ENCODE results near the gene TMEM53.

Gene TMEM53

DNA sequence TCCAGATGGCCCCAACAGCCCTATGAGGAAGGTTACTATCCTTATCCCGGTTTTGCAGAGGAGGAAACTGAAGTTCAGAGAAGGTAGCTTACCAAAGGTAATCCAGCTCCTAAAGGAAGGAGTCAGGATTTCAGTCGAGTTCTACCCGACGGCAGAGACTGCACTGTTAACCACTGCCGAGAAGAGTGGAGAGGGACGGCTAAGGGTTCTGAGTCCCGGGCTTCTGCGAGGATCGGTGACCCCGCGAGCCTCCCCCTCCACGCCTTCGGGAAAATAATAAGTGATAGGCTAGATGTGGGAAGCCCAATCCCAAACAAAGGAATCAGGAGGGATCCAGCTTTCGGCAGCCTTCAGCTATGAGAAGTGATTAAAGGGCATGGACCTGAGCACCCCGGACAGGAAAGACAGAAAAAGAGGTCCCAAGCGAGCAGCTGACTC is 587 bp downstream of the TMEM53 start:
- H3K27me3 ChIP-seq (ENCODE audit: insufficient read depth, low read length, poor library complexity): peaks cover 3% of the 10 kb centered on the region
- H3K9ac ChIP-seq (ENCODE audit: low read depth, low read length): peak overlapping the region; percentile 51
- TF ChIP-seq, protein P1, sequence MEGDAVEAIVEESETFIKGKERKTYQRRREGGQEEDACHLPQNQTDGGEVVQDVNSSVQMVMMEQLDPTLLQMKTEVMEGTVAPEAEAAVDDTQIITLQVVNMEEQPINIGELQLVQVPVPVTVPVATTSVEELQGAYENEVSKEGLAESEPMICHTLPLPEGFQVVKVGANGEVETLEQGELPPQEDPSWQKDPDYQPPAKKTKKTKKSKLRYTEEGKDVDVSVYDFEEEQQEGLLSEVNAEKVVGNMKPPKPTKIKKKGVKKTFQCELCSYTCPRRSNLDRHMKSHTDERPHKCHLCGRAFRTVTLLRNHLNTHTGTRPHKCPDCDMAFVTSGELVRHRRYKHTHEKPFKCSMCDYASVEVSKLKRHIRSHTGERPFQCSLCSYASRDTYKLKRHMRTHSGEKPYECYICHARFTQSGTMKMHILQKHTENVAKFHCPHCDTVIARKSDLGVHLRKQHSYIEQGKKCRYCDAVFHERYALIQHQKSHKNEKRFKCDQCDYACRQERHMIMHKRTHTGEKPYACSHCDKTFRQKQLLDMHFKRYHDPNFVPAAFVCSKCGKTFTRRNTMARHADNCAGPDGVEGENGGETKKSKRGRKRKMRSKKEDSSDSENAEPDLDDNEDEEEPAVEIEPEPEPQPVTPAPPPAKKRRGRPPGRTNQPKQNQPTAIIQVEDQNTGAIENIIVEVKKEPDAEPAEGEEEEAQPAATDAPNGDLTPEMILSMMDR (IDR thresholded peaks at IDR 0.05; ENCODE audit: borderline replicate concordance, extremely low read depth, low read length, poor library complexity, severe bottlenecking): no peak
- TF ChIP-seq EZH2 (IDR thresholded peaks at IDR 0.05; ENCODE audit: borderline replicate concordance, low read depth, low read length, severe bottlenecking): no peak
- no peaks in the 10 kb centered on the region for H3K36me3 ChIP-seq (ENCODE audit: insufficient read depth, low read length)
- ATAC-seq (ENCODE audit: insufficient read depth, low read depth) (no peak), DNase-seq (no peak)
- no peaks in the 10 kb centered on the region for H4K20me1 ChIP-seq (ENCODE audit: insufficient read depth, low read length)
- peak overlapping the region; percentile 81 for H3K4me2 ChIP-seq (ENCODE audit: insufficient read depth, low read length)
- H3K79me2 ChIP-seq (ENCODE audit: insufficient read depth, low read length): no peaks in the 10 kb centered on the region
- H3K4me1 ChIP-seq (ENCODE audit: insufficient read depth, low read length): peaks cover 21% of the 10 kb centered on the region
- H2AFZ ChIP-seq (ENCODE audit: low read depth, low read length): peak overlapping the region; percentile 86
- H3K27ac ChIP-seq (ENCODE audit: low read length): no peak overlapping the region
- H3K4me3 ChIP-seq (ENCODE audit: low read depth in 1 of 2, low read length in 2 of 2): peak overlapping the region; percentile 30 to 78; a peak in 3 of 4 replicates
- no peaks in the 10 kb centered on the region for H3K9me3 ChIP-seq (ENCODE audit: insufficient read depth, low read length, severe bottlenecking)

DNA sequence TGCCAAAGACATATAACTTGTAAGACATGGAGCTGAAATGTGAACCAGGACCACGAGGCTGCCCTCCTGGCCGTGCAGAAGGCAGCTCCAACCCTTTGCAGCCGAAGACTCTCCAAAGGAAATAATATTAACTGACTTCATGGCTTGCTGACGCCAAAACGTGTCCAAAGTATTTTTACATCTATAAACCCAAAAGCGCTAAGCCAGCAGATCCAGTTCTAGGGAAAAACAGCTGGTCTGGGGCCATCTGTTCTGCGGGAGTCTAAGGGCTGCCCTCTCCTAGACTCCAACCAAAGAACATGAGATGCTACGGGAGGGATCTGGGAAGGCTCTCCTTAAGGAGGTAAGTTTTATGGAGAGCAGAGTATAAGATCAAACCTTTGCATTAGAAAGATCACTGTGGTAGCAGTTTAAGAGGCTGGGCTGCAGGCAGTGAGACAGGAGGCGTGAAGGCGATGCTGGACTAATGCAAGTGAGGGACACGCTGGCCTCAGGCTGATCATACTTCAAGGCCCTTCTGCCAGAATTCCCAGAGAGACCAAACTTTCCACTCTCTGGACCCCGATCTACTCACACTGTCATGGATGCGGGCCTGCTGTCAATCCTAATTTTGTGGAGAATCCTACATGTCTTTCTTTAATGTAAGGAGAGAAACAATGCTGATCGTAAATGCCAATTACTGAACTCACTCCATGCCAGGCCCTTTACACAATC is 1.2 kb downstream of the TMEM53 start:
- DNase-seq (no peak), ATAC-seq (ENCODE audit: insufficient read depth, low read depth) (no peak)
- no peak for TF ChIP-seq EZH2 (IDR thresholded peaks at IDR 0.05; ENCODE audit: borderline replicate concordance, low read depth, low read length, severe bottlenecking)
- TF ChIP-seq, protein P1 (IDR thresholded peaks at IDR 0.05; ENCODE audit: borderline replicate concordance, extremely low read depth, low read length, poor library complexity, severe bottlenecking): no peak
- H3K9me3 ChIP-seq (ENCODE audit: insufficient read depth, low read length, severe bottlenecking): no peaks in the 10 kb centered on the region
- H3K79me2 ChIP-seq (ENCODE audit: insufficient read depth, low read length): no peaks in the 10 kb centered on the region
- peak overlapping the region; percentile 51 for H3K9ac ChIP-seq (ENCODE audit: low read depth, low read length)
- no peak overlapping the region for H3K27ac ChIP-seq (ENCODE audit: low read length)
- H4K20me1 ChIP-seq (ENCODE audit: insufficient read depth, low read length): no peaks in the 10 kb centered on the region
- H3K36me3 ChIP-seq (ENCODE audit: insufficient read depth, low read length): no peaks in the 10 kb centered on the region
- peak overlapping the region in 1 of 2 experiments; percentile 78; a peak in 2 of 4 replicates for H3K4me3 ChIP-seq (ENCODE audit: low read depth in 1 of 2, low read length in 2 of 2)
- H3K4me2 ChIP-seq (ENCODE audit: insufficient read depth, low read length): peak overlapping the region; percentile 81
- peak overlapping the region; percentile 86 for H2AFZ ChIP-seq (ENCODE audit: low read depth, low read length)
- H3K4me1 ChIP-seq (ENCODE audit: insufficient read depth, low read length): peaks cover 21% of the 10 kb centered on the region
- peaks cover 3% of the 10 kb centered on the region for H3K27me3 ChIP-seq (ENCODE audit: insufficient read depth, low read length, poor library complexity)

DNA sequence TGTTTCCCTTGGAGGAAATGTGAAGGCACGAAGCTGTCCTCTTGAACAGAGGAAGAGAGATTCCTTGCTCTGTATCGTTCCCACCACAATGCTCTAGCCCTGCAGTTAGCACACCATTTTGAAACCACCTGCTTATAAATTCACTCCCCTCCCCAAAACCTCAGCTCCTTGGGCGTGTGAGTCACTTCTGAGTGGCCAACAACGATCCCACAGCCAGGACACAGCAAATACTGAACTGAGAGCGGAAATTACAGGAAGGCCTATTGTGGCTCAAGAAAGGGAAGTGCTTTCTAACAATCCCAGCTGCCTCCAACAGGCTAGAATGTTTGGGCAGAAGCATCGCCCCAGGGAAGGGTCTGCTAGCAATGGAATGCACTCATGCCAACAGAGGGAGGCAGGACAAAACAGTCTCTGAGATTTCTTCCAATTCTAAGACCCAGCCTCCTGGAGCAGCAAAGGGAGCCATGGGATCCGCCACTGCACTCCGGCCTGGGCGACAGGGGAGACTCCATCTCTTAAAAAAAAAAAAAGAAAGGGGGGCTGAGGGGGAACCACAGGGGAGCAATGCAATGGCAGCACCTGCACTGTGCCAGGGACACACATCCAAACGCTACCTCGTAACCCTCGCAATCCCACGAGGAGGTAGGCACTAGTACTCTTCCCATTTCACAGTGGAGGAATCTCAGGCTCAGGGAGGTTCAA is 1.9 kb downstream of the TMEM53 start:
- H3K4me1 ChIP-seq (ENCODE audit: insufficient read depth, low read length): peaks cover 21% of the 10 kb centered on the region
- H2AFZ ChIP-seq (ENCODE audit: low read depth, low read length): no peak overlapping the region
- H3K9ac ChIP-seq (ENCODE audit: low read depth, low read length): no peak overlapping the region
- DNase-seq (no peak), ATAC-seq (ENCODE audit: insufficient read depth, low read depth) (no peak)
- H3K36me3 ChIP-seq (ENCODE audit: insufficient read depth, low read length): no peaks in the 10 kb centered on the region
- TF ChIP-seq EZH2 (IDR thresholded peaks at IDR 0.05; ENCODE audit: borderline replicate concordance, low read depth, low read length, severe bottlenecking): no peak
- TF ChIP-seq, protein P1 (IDR thresholded peaks at IDR 0.05; ENCODE audit: borderline replicate concordance, extremely low read depth, low read length, poor library complexity, severe bottlenecking): no peak
- no peaks in the 10 kb centered on the region for H4K20me1 ChIP-seq (ENCODE audit: insufficient read depth, low read length)
- no peak overlapping the region for H3K4me3 ChIP-seq (ENCODE audit: low read depth in 1 of 2, low read length in 2 of 2)
- H3K27ac ChIP-seq (ENCODE audit: low read length): no peak overlapping the region
- no peak overlapping the region for H3K4me2 ChIP-seq (ENCODE audit: insufficient read depth, low read length)
- H3K27me3 ChIP-seq (ENCODE audit: insufficient read depth, low read length, poor library complexity): peaks cover 2% of the 10 kb centered on the region
- no peaks in the 10 kb centered on the region for H3K9me3 ChIP-seq (ENCODE audit: insufficient read depth, low read length, severe bottlenecking)
- H3K79me2 ChIP-seq (ENCODE audit: insufficient read depth, low read length): no peaks in the 10 kb centered on the region

Measured in DND-41 (cell line).